HCT116 (cell line): ENCODE measurements around the gene SLC12A4.

Experiments used
- ATF3 ChIP-seq: IDR thresholded peaks from 2 replicates; pipeline ENCODE4 v1.6.1; 2012
- CBX3 ChIP-seq: IDR thresholded peaks from 2 replicates; pipeline ENCODE4 v1.6.1; 2012; ENCODE audit warnings: low read depth
- CEBPB ChIP-seq: IDR thresholded peaks from 2 replicates; pipeline ENCODE4 v1.6.1; 2012; ENCODE audit warnings: low read depth
- CTCF ChIP-seq, 3 experiments: fragments of 200-600 bp in 1 of 3; sonication (generic) in 1 of 3; IDR thresholded peaks in 2 of 3; conservative IDR thresholded peaks in 1 of 3; 2 replicates each; pipeline ENCODE4 v1.5.1; 2012 to 2017; ENCODE audit warnings: low read depth in 2 of 3, low read length in 2 of 3, antibody characterized with exemption in 1 of 3, borderline replicate concordance in 1 of 3, control low read depth in 1 of 3, mild to moderate bottlenecking in 1 of 3, mixed read lengths in 1 of 3, mixed run types in 1 of 3, moderate library complexity in 1 of 3; ENCODE audit not compliant: insufficient read depth in 1 of 3
- EZH2 ChIP-seq: fragments of 200-600 bp; sonication (generic); IDR thresholded peaks from 2 replicates; pipeline ENCODE4 v1.6.1; 2017; ENCODE audit warnings: antibody characterized with exemption, mixed run types
- EZH2phosphoT487 ChIP-seq: fragments of 200-600 bp; IDR thresholded peaks from 2 replicates; pipeline ENCODE4 v1.6.1; 2018; ENCODE audit warnings: antibody characterized with exemption, borderline replicate concordance
- POLR2A ChIP-seq: IDR thresholded peaks from 2 replicates; pipeline ENCODE4 v1.7.0; 2011; ENCODE audit warnings: borderline replicate concordance; ENCODE audit not compliant: insufficient read depth, insufficient read length; ENCODE audit errors: extremely low read depth
- POLR2AphosphoS5 ChIP-seq: IDR thresholded peaks from 2 replicates; pipeline ENCODE4 v1.6.1; 2011; ENCODE audit warnings: mild to moderate bottlenecking, low read depth, low read length, moderate library complexity
- RAD21 ChIP-seq: IDR thresholded peaks from 2 replicates; pipeline ENCODE4 v1.6.1; 2012; ENCODE audit warnings: low read depth, mild to moderate bottlenecking
- REST ChIP-seq: IDR thresholded peaks from 2 replicates; pipeline ENCODE4 v1.6.1; 2012; ENCODE audit warnings: low read depth
- SIN3A ChIP-seq: IDR thresholded peaks from 2 replicates; pipeline ENCODE4 v1.6.1; 2012; ENCODE audit warnings: low read depth
- SP1 ChIP-seq: IDR thresholded peaks from 2 replicates; pipeline ENCODE4 v1.6.1; 2012; ENCODE audit warnings: low read depth
- TCF7L2 ChIP-seq: IDR thresholded peaks from 2 replicates; pipeline ENCODE4 v1.7.0; 2011; ENCODE audit warnings: borderline replicate concordance, inconsistent platforms; ENCODE audit not compliant: insufficient read depth, insufficient read length; ENCODE audit errors: extremely low read depth
- ZNF274 ChIP-seq: fragments of 200-500 bp; sonication (Bioruptor generic); IDR thresholded peaks from 2 replicates; pipeline ENCODE4 v1.6.1; 2014; ENCODE audit warnings: mild to moderate bottlenecking, low read depth, low read length, inconsistent platforms

- TF ChIP-seq SIN3A (no peak), SP1 (no peak), EZH2phosphoT487 (no peak), CTCF (IDR thresholded peaks at IDR 0.05 in 2 of 3, conservative IDR thresholded peaks at IDR 0.05 in 1 of 3; ENCODE audit: borderline replicate concordance in 1 of 3, insufficient read depth in 1 of 3, low read depth in 2 of 3, low read length in 2 of 3) (no peak), POLR2A (no peak), REST (no peak), CEBPB (no peak), TCF7L2 (no peak), CBX3 (no peak), ZNF274 (no peak), RAD21 (no peak), EZH2 (no peak), POLR2AphosphoS5 (no peak), ATF3 (no peak)
These were observed 31.5 kb upstream of the SLC12A4 start for GRCh38 chr16:67999985-68000384.
